IPS-20b (cell line): ENCODE results near the gene PTPRE.

Experiments
- H3K27ac ChIP-seq: one replicate; pipeline ENCODE4 v1.5.1; 2013; ENCODE audit warnings: low read length
- H3K27me3 ChIP-seq: 2 replicates; pipeline ENCODE4 v1.6.1; 2013; ENCODE audit warnings: mild to moderate bottlenecking, low read length, inconsistent platforms; ENCODE audit not compliant: insufficient read depth
- H3K36me3 ChIP-seq: 2 replicates; pipeline ENCODE4 v1.6.1; 2013; ENCODE audit warnings: low read depth, mild to moderate bottlenecking, inconsistent platforms, low read length, moderate library complexity; ENCODE audit not compliant: insufficient read depth
- H3K4me1 ChIP-seq: 2 replicates; pipeline ENCODE4 v1.6.1; 2013; ENCODE audit warnings: mild to moderate bottlenecking, control low read depth, inconsistent platforms, low read length, moderate library complexity; ENCODE audit not compliant: insufficient read depth
- H3K4me3 ChIP-seq: 2 replicates; pipeline ENCODE4 v1.5.1; 2013; ENCODE audit warnings: mild to moderate bottlenecking, low read length, inconsistent platforms
- H3K9ac ChIP-seq: 2 replicates; pipeline ENCODE4 v1.6.1; 2013; ENCODE audit warnings: low read depth, mild to moderate bottlenecking, inconsistent platforms, low read length, moderate library complexity
- H3K9me3 ChIP-seq: 2 replicates; pipeline ENCODE4 v1.6.1; 2013; ENCODE audit warnings: mild to moderate bottlenecking, low read depth, low read length, inconsistent platforms; ENCODE audit not compliant: insufficient read depth

The PTPRE gene

DNA sequence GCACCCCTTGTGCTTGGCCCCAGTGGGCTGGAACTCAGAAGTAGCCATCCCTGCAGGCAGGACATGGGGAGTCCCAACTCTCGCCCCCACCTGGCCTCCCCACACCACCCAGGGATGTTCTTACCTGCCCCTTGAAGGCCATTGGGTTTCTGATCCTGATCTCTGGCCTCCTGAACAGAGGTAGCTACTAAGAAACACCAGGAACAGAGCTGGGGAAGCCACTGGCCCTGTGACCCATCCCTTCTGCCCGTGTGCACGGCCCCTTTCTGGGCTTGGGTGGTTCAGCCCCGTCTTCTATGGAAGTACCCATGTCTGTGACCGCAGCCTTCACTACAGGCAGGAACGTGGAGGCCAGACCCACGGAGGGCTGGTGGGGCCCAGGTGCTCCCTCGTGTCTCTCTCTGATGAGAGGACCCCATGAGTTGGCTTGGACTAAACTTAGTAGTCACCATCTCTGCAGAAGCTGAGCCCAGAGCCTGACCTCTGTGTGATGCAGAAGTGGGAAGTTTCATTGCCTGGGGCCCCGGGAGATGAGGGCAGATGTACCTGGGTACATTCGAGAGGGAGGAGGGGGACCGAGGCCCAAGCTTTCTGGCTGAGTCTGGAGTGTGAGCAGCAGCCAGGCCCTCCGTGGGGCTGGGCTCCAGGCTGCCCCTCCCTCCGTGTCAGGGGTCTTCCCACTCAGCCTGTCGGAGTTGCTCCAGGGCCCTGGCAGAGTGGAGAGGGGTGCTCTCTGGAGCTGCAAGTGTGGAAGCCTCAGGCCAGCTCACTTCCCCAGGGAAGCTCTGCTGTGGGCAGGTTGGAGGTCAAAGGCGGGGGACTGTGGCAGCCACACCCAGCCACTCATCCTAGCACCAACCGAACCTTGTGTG lies 138.3 kb downstream of the PTPRE start:
- H3K4me3 ChIP-seq: no peak overlapping the region
- no peaks in the 10 kb centered on the region for H3K4me1 ChIP-seq
- peaks cover 36% of the 10 kb centered on the region for H3K27me3 ChIP-seq
- no peaks in the 10 kb centered on the region for H3K36me3 ChIP-seq
- H3K27ac ChIP-seq: no peak overlapping the region
- no peaks in the 10 kb centered on the region for H3K9me3 ChIP-seq
- H3K9ac ChIP-seq: no peak overlapping the region

DNA sequence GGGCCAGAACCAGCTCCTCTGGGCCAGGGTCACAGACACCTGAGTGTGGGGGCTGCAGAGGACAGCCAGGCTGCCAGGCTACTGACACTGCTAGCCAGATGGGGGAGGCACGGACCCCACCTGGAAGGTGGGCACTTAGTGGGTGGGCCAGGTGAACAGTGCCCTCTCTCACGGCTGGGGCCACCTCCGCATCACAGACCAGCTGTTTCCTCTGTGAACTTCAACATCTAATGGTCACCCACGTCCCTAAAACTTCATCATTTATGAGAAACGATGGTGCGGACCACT lies 138.9 kb downstream of the PTPRE start:
- Histone ChIP-seq H3K9me3 (no peaks in the 10 kb centered on the region), H3K36me3 (no peaks in the 10 kb centered on the region), H3K4me1 (no peaks in the 10 kb centered on the region), H3K9ac (no peak overlapping the region), H3K27me3 (peaks cover 32% of the 10 kb centered on the region), H3K27ac (no peak overlapping the region), H3K4me3 (no peak overlapping the region)

DNA sequence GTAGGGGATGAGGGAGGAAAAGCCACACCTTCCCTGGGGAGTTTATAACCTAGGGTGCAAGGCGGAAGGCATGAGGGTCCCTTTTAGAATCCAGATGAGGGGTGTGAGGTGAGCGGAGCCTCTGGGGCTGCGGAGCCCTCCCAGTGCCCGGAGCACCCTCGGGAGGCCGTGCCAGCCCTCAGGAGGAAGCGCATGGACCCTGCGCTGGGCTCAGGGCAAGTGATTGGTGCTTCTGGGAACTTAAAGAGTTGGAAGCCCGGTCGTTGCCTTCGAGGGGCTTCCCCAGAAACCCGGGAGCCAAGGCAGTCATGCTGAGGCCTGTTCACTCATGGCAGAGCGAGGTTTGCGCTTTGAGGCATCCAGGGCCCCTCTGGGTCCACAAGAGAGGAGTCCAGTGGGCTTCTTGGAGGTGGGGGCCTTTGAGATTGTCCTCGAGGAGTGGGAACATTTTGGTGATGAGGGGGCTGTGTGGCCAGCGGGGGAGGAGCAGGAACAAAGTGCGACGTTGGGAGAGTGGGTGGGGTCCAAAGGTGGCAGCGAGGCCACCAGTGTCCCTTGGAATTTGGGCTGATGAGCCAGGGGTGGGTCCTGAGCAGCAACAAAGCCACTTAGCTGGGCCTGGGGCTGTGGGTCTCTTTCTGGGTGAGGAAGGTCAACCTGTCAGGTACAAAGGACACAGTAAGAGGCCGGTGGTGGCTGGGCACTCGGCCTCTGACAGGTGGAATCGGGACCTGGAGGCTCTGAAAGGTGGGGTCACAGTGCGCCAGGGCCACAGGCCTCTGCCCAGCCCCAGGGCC lies 139.5 kb downstream of the PTPRE start:
- Histone ChIP-seq H3K36me3 (no peaks in the 10 kb centered on the region), H3K9ac (no peak overlapping the region), H3K27me3 (peaks cover 31% of the 10 kb centered on the region), H3K9me3 (no peaks in the 10 kb centered on the region), H3K27ac (no peak overlapping the region), H3K4me3 (no peak overlapping the region), H3K4me1 (no peaks in the 10 kb centered on the region)

DNA sequence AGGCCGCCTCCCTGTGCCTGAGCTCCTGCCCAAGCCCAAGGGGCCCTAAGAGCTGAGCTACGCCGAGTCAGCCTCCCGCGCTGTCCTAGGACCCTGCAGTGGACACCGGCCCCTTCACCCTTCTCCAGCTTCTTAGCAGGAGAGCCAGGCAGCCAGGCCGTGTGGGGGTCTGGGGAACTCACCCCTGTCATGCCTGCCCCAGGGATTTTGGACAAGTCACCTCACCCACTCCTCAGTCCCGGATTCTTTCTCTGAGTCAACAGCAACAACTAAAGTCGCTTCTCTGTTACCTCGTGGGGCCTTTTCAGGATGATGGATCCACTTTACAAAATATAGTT lies 140.0 kb downstream of the PTPRE start:
- no peaks in the 10 kb centered on the region for H3K4me1 ChIP-seq
- no peaks in the 10 kb centered on the region for H3K36me3 ChIP-seq
- no peak overlapping the region for H3K4me3 ChIP-seq
- H3K27ac ChIP-seq: no peak overlapping the region
- no peak overlapping the region for H3K9ac ChIP-seq
- H3K27me3 ChIP-seq: peaks cover 28% of the 10 kb centered on the region
- H3K9me3 ChIP-seq: no peaks in the 10 kb centered on the region

DNA sequence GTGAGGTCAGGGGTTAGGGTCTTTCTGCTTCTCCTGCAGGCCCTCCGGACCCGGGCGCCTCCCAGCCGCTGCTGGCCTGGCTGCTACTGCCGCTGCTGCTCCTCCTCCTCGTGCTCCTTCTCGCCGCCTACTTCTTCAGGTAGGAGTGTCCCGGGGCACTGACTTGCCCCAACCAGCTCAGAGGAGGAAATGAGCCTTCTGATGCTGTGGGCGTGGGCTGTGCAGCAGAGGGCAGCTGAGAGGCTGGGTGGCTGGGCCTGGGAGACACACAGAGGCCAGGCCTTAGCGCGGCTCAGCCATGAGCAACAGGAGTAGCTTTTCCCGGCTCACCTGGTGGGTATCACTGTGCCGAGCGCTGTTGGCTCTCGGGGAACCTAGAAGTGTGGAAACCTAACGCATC lies 140.4 kb downstream of the PTPRE start:
- H3K27ac ChIP-seq: no peak overlapping the region
- H3K9ac ChIP-seq: no peak overlapping the region; the same call in 1 of the 2 replicates
- no peaks in the 10 kb centered on the region for H3K9me3 ChIP-seq
- no peaks in the 10 kb centered on the region for H3K36me3 ChIP-seq
- no peaks in the 10 kb centered on the region for H3K4me1 ChIP-seq
- H3K27me3 ChIP-seq: peaks cover 24% of the 10 kb centered on the region
- H3K4me3 ChIP-seq: peak overlapping the region; percentile 21; the same call in 1 of the 2 replicates

DNA sequence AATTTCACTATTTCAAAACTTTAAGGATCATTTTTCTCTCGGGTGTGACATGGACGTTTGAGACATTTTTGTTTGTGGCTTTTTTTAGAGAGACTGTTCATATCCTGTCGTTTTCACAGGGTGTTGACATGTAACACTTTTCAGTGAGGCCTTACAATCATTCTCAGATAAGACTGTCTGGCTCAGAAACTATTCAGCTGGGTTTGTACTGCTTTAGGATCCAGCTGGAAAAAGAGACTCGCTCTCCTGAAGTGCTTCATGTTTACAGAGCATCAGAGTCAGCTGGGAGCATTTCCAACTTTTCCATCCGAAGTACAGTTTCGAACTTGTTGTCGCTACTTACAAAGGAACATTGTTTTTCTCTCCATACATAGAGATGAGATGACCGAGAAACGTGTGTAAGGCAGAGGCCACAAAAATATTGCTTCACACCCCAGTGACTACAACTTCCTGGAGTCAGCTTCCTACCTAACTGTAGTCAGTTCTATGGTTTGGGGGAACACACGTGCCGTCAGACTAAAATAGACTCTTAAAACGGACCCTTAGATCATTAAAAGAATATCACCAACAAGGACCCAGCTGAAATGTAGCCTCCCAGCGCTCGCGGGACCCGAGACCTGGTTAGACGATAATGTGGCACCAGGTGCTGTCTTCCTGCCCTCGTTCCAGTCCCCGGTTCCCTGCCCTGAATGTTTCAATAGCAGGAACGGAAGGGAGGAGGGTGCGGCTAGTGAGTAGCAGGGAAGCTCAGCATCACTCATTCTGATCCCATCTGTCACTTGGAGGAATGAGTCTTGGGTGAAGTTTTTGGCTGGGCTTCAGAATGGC lies 141.3 kb downstream of the PTPRE start:
- no peaks in the 10 kb centered on the region for H3K36me3 ChIP-seq
- peaks cover 18% of the 10 kb centered on the region for H3K27me3 ChIP-seq
- H3K9ac ChIP-seq: no peak overlapping the region; the same call in 1 of the 2 replicates
- no peaks in the 10 kb centered on the region for H3K4me1 ChIP-seq
- H3K9me3 ChIP-seq: no peaks in the 10 kb centered on the region
- H3K4me3 ChIP-seq: peak overlapping the region; percentile 21; the same call in 1 of the 2 replicates
- no peak overlapping the region for H3K27ac ChIP-seq

DNA sequence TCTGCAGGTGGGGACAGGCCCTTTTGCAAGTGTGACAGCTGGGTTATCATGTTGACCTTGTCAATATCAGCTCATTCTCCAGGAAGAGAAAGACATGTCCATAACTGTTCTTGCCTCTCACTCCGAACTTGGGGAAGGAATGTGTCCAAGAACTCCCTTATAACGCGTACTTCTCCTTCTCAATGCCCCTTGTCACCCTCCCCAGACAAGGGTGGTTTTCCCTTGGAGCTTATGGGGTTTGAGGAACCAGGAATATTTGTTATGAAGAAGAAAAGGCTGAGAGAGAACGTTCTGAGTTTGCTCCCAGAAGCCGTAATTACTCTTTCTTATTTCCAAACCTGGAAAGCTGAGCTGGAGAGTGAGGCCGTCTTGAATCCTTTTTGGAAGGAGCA lies 141.9 kb downstream of the PTPRE start:
- H3K27ac ChIP-seq: no peak overlapping the region

DNA sequence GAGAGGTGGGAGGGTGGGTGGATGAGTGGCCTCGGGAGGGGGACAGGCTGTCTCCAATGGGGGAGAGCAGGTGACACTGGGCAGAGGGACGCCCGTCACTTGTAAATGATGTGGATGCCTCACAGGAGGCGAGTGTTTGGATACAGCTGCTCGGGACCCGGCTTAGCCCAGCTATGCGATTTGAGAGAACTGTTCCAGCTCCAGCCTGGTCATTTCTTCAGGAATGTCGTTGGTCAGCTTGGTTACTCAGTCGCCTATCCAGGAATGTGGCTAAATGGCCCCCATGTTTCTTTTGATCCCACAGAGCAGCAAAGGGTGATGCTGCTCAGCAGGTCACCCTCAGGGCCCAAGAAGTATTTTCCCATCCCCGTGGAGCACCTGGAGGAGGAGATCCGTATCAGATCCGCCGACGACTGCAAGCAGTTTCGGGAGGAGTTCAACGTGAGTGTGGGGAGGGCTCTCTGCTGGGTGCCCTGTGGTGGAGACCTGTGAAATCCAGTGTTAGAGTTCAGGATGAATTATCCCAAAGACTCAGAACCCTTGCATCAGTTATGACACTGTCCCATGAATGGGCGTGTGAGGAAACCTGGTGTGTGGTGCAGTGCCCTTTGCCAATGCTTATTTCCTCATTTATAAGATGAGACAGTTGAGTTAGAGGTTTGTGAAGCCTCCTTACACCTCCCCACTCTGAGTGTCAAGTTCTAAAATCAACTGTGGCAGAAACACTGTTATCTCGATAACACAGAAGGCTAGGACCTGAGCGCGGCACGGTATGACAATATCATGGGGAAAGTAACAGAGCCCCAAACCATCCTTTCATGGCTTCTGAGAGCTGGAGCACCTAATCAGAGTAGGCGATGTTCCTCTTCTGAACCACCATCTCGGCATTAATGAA lies 142.6 kb downstream of the PTPRE start:
- Histone ChIP-seq H3K36me3 (no peaks in the 10 kb centered on the region), H3K27me3 (peaks cover 8% of the 10 kb centered on the region; the same call in 1 of the 2 replicates), H3K4me3 (no peak overlapping the region), H3K9me3 (no peaks in the 10 kb centered on the region), H3K4me1 (no peaks in the 10 kb centered on the region), H3K9ac (no peak overlapping the region), H3K27ac (no peak overlapping the region)

More for the DNA sequence above, 141.9 kb downstream of the PTPRE start:
- H3K27me3 ChIP-seq: peaks cover 15% of the 10 kb centered on the region
- H3K36me3 ChIP-seq: no peaks in the 10 kb centered on the region
- H3K4me3 ChIP-seq: no peak overlapping the region
- no peaks in the 10 kb centered on the region for H3K9me3 ChIP-seq
- H3K4me1 ChIP-seq: no peaks in the 10 kb centered on the region
- no peak overlapping the region for H3K9ac ChIP-seq

DNA sequence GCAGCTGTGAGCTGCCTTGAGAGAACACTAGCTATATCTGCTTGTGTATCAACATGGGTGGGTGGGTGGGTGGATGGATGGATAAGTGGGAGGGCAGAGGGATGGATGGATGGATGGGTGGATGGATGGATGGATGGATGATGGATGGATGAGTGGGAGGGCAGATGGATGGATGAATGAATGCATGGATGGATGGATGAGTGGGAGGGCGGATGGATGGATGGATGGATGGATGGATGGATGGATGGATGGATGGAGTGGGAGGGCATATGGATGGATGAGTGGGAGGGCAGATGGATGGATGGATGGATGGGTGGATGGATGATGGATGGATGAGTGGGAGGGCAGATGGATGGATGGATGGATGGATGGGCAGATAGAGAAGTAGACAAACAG lies 143.2 kb downstream of the PTPRE start:
- Histone ChIP-seq H3K9me3 (no peaks in the 10 kb centered on the region), H3K27me3 (peaks cover 8% of the 10 kb centered on the region; the same call in 1 of the 2 replicates), H3K36me3 (no peaks in the 10 kb centered on the region), H3K27ac (no peak overlapping the region), H3K4me3 (no peak overlapping the region), H3K4me1 (no peaks in the 10 kb centered on the region), H3K9ac (no peak overlapping the region)

DNA sequence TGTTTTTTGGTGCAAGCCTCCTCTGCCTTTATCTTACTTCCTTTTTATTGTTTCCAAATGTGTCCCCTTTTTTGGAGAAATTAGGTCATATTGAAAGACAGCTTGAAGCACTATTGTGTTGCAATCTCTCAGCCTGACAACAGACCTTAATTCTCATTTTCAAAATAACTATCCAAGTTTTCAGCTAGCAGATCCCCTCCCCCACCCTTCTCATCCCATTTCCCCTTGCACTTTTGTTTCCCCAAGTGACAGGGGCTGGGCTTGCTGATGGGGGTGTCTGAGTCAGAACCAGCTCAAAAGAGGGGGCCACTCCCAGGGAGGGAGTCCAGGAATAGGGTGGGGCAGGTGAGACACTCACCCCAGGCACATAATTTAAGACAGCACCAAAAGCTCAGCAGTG lies 144.0 kb downstream of the PTPRE start:
- no peak overlapping the region for H3K27ac ChIP-seq
- H3K36me3 ChIP-seq: no peaks in the 10 kb centered on the region
- H3K27me3 ChIP-seq: peaks cover 5% of the 10 kb centered on the region; the same call in 1 of the 2 replicates
- H3K4me1 ChIP-seq: no peaks in the 10 kb centered on the region
- H3K9me3 ChIP-seq: no peaks in the 10 kb centered on the region
- H3K9ac ChIP-seq: no peak overlapping the region
- no peak overlapping the region for H3K4me3 ChIP-seq

DNA sequence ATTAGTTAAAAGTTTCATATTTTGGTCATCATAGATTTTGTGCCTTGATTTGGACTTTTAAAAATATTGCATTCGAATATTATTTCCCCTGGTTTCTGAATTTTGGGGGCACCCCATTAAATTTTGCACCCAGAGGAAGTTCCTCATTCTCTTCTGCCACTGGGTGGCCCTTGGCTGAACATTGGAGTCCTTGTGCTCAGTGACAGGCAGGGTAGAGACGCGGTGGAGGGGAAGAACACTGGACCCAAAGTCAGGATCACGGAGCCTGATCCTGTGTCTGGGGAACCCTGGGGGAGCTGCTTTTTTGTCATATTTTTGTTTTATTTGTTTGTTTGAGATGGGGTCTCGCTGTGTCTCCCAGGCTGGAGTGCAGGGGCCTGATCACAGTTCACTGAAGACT lies 144.6 kb downstream of the PTPRE start:
- no peaks in the 10 kb centered on the region for H3K4me1 ChIP-seq
- no peak overlapping the region for H3K9ac ChIP-seq
- H3K27me3 ChIP-seq: no peaks in the 10 kb centered on the region; the same call in 1 of the 2 replicates
- no peaks in the 10 kb centered on the region for H3K9me3 ChIP-seq
- no peaks in the 10 kb centered on the region for H3K36me3 ChIP-seq
- no peak overlapping the region for H3K4me3 ChIP-seq
- no peak overlapping the region for H3K27ac ChIP-seq
